ENCODE results near the gene NPM1.

NPM1 gene

DNA sequence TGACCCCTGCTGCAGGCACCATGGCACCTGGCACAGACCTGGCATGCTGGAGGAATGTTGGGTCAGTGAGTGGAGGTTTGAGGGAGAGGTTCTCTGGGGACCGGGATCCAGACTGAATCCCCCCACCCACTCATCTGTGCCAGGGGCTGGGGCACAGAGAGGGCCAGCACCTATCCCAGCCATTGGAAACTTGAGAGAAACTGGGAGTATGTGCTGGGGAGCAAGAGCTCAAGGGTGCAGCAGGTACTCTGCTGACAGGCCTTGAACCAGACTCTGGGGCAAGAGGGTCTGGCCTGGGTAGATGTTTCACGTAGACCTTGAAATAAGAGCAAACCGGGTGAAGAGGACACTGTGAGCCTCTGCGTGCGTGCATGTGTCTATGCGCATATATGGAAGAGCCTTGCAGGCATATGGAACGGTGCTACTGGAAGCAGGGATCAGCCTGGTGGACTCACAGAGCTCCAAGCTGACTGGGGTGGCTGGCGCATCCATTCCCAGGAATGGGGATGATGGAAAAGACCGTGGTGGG lies 40.6 kb downstream of the NPM1 start:
- DNase-seq (ENCODE audit: low read depth): no peak

DNA sequence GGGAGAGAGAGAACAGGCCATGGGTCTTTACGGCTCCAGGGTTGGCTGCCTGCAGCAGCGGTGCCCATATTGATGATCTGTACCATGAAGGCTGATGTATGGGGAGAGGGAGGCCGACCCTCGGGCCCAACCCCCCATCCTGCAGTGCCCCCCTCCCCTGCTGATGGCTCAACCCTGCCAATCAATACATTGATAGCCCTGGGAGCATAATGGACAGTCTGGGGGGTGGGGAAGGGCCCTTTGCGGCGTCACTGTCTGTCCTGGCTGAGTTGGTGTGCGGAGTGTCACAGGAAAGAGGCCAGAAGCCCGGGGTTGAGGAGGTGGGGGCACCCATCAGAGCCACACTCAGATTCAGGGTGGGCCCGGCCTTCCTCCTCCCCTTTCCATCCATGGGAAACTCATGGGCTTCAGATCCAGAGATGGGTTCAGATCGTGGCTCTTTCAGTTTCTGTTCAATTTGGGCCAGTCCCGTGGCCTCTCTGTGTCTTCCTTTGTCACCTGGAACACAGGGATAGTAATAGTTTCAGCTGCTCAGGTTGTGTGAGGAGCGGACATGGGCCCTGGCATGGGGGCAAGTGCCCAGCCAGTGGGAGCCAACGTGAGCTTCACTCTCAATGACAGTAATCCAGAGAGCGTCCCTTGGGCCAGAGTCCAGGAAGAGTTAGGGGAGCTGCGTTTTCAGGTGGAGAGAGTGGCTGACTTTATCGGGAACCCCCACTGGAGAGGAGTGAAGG lies 41.3 kb downstream of the NPM1 start:
- DNase-seq (ENCODE audit: low read depth): no peak

GRCh38 chr5:171429543-171429910 lies 41.9 kb downstream of the NPM1 start:
- DNase-seq (ENCODE audit: low read depth): no peak

- DNase-seq (ENCODE audit: low read depth): no peak
Observed at GRCh38 chr5:171431251-171431777, 43.7 kb downstream of the NPM1 start.

DNA sequence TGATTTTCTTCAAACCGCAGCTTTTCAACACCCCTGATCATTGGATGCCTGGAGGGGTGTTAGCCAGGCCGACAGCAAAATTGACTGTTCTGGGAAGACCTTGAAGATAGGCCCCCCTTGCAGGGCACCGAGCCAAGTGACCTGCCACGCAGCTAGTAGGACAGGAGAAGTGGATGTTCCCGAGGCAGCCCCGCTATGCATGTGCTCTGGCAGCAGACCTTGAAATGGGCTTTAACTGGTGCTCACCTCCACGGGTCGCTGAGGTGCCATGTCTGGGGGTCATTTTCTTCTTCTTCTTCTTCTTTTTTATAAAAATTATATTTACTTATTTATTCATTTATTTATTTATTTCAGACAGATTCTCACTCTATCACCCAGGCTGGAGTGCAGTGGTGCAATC lies 44.4 kb downstream of the NPM1 start:
- DNase-seq (ENCODE audit: low read depth): no peak

GRCh38 chr5:171432583-171433351 lies 45.1 kb downstream of the NPM1 start:
- DNase-seq (ENCODE audit: low read depth): no peak

- no peak for DNase-seq (ENCODE audit: low read depth)
Observed at GRCh38 chr5:171433352-171433698, 45.7 kb downstream of the NPM1 start.

- no peak for DNase-seq (ENCODE audit: low read depth)
Observed at GRCh38 chr5:171433982-171434676, 46.5 kb downstream of the NPM1 start.

GRCh38 chr5:171434874-171435273 lies 47.2 kb downstream of the NPM1 start:
- DNase-seq (ENCODE audit: low read depth): no peak

DNA sequence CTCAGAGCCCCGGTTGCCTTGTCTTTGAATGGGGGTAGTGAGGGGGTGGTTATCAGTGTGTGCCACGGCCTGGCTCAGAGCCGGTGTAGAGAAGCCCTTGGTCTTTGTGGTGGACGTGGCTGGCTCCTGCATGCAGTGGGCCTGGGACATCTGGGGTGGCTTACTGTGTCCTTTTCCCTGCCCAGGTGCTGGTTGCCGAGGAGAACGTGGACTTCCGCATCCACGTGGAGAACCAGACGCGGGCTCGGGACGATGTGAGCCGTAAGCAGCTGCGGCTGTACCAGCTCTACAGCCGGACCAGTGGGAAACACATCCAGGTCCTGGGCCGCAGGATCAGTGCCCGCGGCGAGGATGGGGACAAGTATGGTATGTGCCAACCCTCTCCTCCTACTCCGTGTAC lies 48.3 kb downstream of the NPM1 start:
- no peak for DNase-seq (ENCODE audit: low read depth)

DNA sequence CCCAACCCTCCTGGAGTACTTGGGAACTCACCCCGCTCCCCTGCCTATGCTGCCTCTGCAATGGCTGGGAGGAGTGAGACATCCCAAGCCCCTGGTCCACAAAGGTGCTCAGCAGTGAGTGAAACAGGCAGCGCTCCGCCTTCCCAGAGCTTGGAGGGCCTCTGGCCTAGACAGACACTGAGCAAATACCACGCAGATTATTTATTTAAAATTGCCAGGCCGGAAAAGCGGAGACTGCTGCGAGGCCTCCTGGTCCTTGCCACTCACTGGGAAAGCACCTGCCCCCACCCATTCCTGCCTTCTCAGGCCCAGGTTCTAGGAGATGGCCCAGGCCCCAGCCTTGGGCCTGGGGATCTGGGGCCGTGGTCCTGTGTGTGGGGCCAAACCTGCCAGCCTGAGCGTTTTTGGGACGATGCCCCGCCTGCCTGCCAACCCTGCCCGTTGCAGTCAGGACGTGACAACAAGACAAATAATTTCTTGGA lies 49.2 kb downstream of the NPM1 start:
- DNase-seq (ENCODE audit: low read depth): no peak

DNA sequence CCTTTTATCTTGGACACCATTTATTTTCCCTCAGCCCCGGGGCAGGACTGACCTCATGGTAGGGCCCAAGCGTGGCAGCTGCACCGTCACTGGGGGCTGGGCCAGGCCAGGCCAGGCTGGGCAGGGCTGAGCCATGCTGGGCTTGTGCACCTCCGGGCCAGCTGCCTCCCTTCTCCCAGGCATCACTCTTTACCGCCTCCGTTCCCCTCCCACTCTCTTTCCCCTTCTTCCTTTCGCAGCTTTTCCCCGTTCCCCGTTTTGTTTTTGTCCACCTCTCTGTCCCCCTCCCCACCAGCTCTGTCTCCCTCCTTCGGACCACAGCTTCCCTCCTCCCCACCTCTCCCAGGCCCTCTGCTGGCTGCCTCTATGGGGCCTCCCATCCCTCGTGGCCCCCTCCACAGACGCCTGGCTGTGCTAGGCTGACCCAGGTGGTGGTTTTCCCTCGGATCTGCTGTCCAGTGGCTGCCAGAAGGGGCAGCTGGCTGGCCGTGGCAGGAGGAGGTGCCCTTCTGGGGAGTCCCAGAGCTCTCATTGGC lies 49.7 kb downstream of the NPM1 start:
- DNase-seq (ENCODE audit: low read depth): no peak

DNA sequence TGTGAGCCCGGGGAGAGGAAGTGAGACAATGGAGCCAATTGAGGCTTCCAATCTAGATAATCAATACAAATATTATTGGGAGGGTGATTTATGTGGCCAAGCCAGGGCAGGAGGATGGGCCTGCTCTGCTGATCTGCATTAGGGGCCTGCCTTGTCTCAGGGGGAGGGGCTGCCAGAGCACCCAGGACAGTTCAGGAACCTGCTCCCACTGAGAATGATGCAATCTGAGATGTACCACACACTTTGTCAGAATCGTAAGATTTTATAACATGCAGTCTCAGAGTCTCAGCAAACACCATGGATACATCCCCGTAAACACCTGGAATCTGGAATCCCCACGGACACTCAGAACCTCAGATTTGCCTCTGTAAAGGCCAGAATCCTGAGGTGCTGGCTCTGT lies 51.1 kb downstream of the NPM1 start:
- DNase-seq (ENCODE audit: low read depth): no peak

DNA sequence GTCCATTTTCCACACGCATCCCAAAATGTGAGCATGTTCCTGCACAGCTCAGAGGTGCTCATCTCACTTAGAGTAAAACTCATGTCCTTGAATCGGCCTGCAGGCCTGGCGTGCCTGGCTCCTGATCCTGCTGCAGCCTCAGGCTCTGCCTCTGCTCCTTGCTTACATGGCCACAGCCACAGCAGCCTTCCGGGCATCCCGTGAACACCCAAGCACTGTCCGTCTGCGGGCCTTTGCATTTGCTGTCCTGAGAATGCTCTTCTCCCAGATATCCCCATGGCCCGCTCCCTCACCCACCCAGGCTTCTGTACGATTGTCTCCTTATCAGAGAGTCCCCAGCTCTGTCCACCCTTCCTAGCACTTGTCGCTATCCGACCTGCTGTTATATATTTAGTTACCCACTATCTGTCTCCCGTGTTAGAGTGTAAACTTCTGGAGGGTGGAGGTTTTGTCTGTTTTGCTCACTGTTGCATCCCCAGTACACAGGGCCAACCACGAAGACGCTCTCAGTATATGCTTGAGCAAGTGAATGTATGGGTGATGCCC lies 53.7 kb downstream of the NPM1 start:
- no peak for DNase-seq (ENCODE audit: low read depth)

GRCh38 chr5:171442287-171443042 lies 54.8 kb downstream of the NPM1 start:
- no peak for DNase-seq (ENCODE audit: low read depth)

- DNase-seq (ENCODE audit: low read depth): no peak
Observed at GRCh38 chr5:171444582-171444981, 56.9 kb downstream of the NPM1 start.

DNA sequence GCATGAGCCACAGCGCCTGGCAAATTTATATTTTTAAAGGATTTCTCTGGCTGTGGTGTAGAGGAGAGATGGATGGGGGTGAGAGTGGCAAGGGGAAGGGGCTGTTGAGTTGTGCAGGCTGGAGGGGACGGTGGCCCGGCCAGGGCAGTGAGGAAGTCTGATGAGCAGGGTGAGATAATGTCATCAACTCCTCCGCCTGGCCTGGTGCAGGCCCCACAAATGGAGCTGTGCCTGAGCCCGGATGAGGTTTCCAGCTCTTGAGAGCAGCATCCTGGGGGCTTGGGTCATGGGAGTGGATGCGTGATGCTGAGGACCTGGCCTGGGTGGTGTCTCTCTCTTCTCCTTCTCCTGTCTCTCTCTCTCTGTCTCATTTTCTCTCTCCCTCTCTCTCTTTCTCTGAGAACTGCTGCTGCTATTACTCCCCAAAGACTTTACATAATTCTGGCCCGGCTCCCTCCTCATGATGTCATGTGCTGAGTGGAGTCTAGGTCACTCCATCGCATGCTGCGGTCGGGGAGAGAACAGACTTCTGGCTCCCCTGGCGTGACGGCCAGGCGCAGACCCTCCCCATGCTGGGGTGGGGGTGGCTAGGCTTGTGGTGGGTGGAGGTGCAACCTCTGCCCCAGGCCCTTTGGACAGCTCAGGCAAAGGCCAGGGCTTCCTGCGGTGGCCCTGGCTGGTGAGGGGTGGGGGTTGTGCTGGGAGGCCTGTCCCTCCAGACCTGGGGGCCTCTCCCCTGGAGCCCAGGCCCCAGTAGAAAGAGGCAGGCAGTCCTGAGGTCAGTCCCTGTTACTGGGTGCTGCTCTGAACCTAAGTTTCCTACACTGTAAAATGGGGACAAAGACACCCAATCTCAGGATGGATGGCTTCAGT lies 58.2 kb downstream of the NPM1 start:
- DNase-seq (ENCODE audit: low read depth): no peak

GRCh38 chr5:171447226-171447625 lies 59.6 kb downstream of the NPM1 start:
- DNase-seq (ENCODE audit: low read depth): no peak

DNA sequence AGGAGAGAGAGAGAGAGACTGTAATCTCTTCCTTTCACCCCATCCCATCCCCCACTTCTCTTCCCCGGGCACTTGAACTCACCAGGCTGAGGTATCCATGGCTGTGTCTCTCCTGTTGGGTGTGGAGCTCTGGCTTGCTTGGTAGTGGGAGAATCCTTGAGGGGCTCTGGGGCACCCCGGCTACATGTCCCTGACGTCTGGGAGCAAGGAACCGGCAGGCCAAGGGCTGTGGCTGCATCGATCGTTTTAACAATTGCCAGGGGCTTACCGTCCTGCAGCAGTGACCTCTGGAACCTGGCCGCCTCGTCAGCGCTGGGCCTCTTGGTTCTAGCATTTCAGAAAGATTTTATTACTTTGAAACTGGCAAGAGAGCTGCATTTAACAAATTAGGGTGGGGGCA lies 61.8 kb downstream of the NPM1 start:
- no peak for DNase-seq (ENCODE audit: low read depth)
